ENCODE results near the gene ATP8A2.

Gene ATP8A2

DNA sequence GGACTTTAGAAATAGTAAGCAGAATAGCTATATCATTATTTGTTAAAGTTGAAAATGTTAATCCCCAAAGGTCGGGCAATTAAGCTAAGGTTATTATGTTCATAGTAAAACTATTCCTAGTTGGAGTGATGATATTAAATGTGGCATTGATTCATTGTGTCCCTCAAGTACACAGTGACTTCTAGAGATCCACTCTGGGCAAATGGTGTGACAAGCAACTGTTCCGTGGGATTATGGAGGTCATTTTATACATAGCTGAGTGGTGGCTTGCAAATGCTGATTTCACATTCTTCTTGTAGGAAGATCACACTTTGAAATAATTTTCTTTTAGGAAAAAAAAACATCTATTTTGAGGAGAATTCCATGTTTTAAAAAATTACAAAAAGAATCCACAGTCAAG lies 317.8 kb downstream of the ATP8A2 start:
- no peak for DNase-seq

GRCh38 chr13:25690582-25690981 lies 318.8 kb downstream of the ATP8A2 start:
- DNase-seq = no peak

DNA sequence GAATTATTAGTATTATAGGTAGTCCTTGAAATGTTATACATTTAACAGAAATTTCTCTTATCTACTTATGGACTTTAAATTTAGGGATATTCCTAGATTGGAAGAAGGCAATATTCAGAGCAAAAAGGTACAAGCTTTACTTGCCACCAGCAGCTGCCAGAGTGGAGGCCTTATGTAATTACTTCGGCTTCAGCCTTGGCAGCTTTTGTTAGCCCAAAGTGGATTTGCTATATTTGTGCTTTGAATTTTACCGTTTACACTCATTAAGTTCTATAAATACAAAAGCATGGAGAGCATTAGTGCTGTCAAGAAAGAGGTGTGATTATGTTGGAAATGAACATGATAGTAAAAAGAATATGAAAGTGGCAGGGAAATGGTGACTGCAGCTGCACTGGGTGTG lies 319.9 kb downstream of the ATP8A2 start:
- DNase-seq = no peak

DNA sequence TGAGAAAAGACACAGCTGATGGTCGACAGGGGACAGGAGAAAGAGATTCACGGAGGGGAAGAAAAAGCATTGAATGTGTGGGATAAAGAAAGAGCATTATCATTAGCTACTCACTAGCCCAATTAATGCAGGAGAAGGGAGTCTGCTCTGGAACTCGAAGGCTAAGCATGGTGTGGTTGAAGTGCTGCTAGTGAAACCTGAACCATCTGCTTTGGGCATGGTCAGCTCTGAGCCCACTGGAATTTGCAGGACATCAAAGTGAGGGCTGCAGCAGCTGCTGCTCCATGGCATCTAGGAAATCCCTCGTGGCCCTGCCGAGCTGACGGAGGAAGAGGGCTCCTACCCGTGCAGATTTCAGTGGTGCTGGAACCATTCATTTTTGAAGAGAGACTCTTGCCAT lies 320.3 kb downstream of the ATP8A2 start:
- no peak for DNase-seq

- no peak for DNase-seq
These were observed 327.3 kb downstream of the ATP8A2 start for GRCh38 chr13:25699056-25699455.

GRCh38 chr13:25699600-25699999 lies 327.8 kb downstream of the ATP8A2 start:
- DNase-seq = no peak

GRCh38 chr13:25701304-25701703 lies 329.5 kb downstream of the ATP8A2 start:
- DNase-seq = no peak

DNA sequence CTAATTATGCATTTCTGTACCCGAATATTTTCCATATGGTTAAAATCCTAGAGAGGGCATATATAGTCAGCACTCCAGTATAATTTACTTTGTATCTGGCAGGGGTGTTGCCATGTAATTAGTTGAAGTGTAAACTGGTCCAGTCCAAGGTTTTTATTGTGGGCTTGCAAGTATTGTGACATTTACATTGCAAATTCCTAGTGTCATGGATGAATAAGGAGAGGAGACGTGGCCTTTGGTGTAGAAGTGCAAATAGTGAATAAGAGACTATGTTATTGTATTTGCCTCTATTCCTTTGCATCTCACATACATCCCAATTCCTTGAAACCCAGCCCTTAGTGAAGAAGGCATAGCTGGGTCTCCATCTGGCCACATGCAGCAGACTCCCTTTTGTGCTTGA lies 330.6 kb downstream of the ATP8A2 start:
- no peak for DNase-seq

GRCh38 chr13:25707726-25708125 lies 336.0 kb downstream of the ATP8A2 start:
- DNase-seq = no peak

- no peak for DNase-seq
These were observed 336.5 kb downstream of the ATP8A2 start for GRCh38 chr13:25708268-25708667.

- DNase-seq = no peak
These were observed 337.3 kb downstream of the ATP8A2 start for GRCh38 chr13:25709088-25709487.

- no peak for DNase-seq
These were observed 344.0 kb downstream of the ATP8A2 start for GRCh38 chr13:25715760-25716159.

- DNase-seq = no peak
These were observed 346.0 kb downstream of the ATP8A2 start for GRCh38 chr13:25717666-25718197.

- no peak for DNase-seq
These were observed 347.9 kb downstream of the ATP8A2 start for GRCh38 chr13:25719666-25720065.

DNA sequence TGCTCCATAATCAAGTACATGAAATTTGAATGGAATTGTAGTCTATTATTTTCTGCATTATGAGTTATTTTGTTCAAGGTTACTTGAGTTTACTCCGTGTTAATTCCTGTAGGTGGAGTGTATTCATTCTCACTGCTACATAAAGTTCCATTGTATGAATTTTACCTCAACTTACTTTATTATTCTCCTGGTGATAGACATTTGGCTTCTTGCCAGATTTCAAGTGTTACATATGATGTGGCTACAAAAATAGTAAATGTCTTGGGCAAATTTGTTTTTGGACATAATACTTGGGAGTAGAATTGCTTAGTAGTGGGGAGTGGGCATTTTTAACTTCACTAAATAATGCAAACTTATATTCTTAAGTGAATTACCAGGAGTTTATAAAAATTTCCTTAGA lies 351.1 kb downstream of the ATP8A2 start:
- DNase-seq = peak; percentile 19

- DNase-seq = no peak
These were observed 353.3 kb downstream of the ATP8A2 start for GRCh38 chr13:25725104-25725503.

DNA sequence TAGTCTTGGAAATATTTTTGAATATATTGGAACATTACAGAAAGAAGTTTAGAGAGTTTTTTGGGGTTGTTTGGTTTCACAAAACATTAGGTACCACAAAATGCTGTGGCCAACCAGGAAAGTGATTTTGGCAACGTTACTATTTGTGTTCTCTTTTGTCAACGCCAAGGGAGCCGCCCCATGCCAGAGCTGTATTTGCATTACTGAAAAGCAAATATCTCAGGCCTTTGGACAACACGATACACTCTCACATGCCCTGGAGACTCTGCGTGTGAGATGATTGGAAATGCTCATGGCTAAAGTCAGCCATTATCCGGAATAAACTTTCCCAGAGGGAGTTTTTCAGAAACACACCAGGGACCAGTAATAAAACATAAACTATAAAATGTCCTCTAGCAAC lies 355.5 kb downstream of the ATP8A2 start:
- peak; percentile 68 for DNase-seq

DNA sequence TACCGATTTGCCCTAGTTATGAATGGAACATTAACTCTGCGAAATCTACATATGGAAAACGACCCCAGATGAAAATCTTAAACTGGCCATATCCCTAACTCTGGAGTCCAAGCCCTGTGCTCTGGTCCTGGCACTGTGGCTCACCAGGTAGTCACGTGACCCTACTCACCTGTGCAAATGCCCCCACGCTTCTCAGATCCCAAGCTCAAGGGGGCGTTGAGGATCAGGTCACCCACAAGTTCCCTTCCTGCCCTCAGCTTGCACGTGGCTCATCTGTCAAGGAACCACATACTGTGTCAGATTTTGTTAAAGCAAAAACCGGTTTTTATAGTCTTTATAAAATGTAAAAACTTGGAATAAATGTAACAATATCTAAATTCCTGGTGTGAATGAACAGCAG lies 356.0 kb downstream of the ATP8A2 start:
- no peak for DNase-seq

DNA sequence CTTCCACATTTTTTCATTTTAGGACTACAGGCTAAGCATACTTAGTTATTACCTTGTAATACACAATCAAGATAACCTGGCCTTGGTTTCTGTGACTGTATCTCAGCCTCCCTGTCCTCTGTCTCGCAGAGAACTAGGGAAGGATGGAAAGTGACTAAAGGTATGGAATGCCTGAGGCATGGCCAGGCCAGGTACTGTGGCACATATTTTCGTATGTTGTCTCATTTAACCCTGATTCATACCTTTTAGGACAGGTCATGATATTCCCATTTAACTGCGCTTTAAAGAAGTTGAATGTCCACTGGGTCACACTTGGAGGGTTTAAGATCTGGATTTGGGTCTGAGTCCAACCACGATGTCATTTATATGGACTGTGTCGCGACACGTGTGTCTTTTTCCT lies 357.4 kb downstream of the ATP8A2 start:
- no peak for DNase-seq

- no peak for DNase-seq
These were observed 359.3 kb downstream of the ATP8A2 start for GRCh38 chr13:25731037-25731436.

- DNase-seq = no peak
These were observed 359.8 kb downstream of the ATP8A2 start for GRCh38 chr13:25731536-25731935.

DNA sequence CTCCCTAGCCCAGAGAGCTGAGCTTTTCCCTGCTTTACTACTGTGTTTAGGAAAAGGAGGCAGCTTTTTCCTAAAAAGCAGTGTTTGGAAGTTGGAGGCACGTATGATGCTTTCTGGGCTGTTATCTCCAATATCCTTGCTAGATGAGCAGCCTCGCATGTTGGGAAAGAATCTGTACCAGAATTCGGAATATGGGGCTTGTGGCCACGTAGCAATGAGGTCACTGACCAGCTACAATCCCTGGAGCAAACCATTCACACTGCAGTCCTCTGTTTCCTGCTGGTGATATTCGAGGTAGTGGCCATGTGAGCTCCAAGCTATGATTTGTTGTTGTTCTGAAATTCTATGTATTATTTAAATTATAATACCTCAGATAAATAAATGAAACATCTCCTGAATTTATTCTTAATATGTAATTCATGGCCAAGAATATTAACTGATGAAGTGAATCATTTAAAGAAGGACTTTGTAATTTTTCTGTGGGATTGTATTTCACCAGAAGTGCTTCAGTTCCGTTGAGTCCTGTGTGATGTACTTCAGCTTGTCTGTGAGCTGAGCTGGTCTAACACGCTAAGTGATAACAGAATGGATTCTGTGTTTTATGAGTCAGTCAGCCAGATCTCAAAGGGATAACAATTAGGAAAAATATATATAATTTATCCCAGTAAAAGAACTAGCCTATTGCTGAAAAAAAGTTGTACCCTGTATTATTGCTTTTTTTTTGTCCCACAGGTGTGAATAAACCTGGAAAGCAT lies 360.5 kb downstream of the ATP8A2 start:
- no peak for DNase-seq

DNA sequence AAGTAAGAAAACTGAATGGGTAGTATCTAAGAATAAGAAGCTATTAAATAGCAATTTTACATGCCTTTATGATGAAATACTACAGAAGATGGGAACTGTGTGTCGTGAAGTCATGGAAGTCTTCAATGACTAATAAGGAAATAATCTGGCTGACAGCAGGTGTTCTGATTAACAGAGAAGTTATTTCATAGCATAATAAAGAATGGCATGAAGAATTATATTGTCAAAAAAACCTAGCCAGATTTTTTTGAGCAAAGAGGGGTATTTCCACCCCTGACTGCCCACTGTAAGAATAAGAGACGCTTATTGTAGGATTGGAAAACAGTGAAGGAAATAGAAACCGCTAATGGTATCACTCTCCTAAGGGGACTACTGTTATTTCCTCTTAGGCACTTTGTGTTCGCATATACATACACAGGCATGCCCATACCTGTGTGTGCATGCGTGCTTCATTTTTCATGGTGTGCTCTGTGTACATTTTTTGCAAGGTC lies 361.3 kb downstream of the ATP8A2 start:
- DNase-seq = peak; percentile 8

GRCh38 chr13:25733696-25734435 lies 362.1 kb downstream of the ATP8A2 start:
- DNase-seq = no peak
